ENCODE data around the gene SH3PXD2A. TPM values are rescaled to one million over a fixed set of nuclear protein-coding genes. Genes with fewer than 3 reads are reported as not detected.

The SH3PXD2A gene
- total RNA-seq, 1 experiment from 2014 or later = 4.5 TPM

- no peak overlapping the region for H2BK20ac ChIP-seq (ENCODE audit: low read depth, low read length, poor library complexity, severe bottlenecking)
- H4K5ac ChIP-seq (ENCODE audit: insufficient read length, low read depth, low read length) = no peak overlapping the region
- WGBS (ENCODE audit: extremely low coverage, insufficient read length, low lambda C conversion rate) = no CpG with 5 or more reads among the region's 3 CpGs
- no peak overlapping the region for H3K14ac ChIP-seq (ENCODE audit: insufficient read depth, low read length)
- H2BK5ac ChIP-seq (ENCODE audit: insufficient read length, low read length) = no peak overlapping the region
- no peaks in the 10 kb centered on the region for H3K4me1 ChIP-seq (ENCODE audit: insufficient read depth, low read length)
- no peaks in the 10 kb centered on the region for H3K23me2 ChIP-seq (ENCODE audit: insufficient read length, low read depth, low read length, poor library complexity, severe bottlenecking)
- H3T11ph ChIP-seq (ENCODE audit: low read length) = no peak overlapping the region
- H3K9me3 Mint-ChIP-seq = no peaks in the 10 kb centered on the region
- H3K4me3 Mint-ChIP-seq = no peak overlapping the region
- no peak overlapping the region for H4K91ac ChIP-seq (ENCODE audit: insufficient read length, low read depth, low read length)
- H3K79me2 ChIP-seq (ENCODE audit: insufficient read depth, low read length) = no peaks in the 10 kb centered on the region
- no peak overlapping the region for H3K27ac Mint-ChIP-seq
- no peaks in the 10 kb centered on the region for H3K79me1 ChIP-seq (ENCODE audit: insufficient read depth, low read depth, low read length, poor library complexity, severe bottlenecking)
- no peak overlapping the region for H2AK5ac ChIP-seq (ENCODE audit: insufficient read length, low read length)
- no peak overlapping the region for H2BK120ac ChIP-seq (ENCODE audit: low read depth, low read length, poor library complexity, severe bottlenecking)
- H3K9ac ChIP-seq (ENCODE audit: extremely low read depth, insufficient read length, low read length) = no peak overlapping the region
- no peaks in the 10 kb centered on the region for H4K20me1 ChIP-seq (ENCODE audit: control insufficient read depth, insufficient read depth, insufficient read length)
- no peak overlapping the region for H2BK15ac ChIP-seq (ENCODE audit: low read depth, low read length)
- H2AFZ ChIP-seq (ENCODE audit: low read length) = no peak overlapping the region
- no peak overlapping the region for H3K56ac ChIP-seq (ENCODE audit: insufficient read length, low read depth, low read length)
- no peak overlapping the region for H4K8ac ChIP-seq (replicated peaks; ENCODE audit: insufficient read length, low read depth, low read length)
- DNase-seq = no peak
- H3K9me3 ChIP-seq (ENCODE audit: control insufficient read depth, low read depth, low read length) = no peaks in the 10 kb centered on the region
- no peaks in the 10 kb centered on the region for H3K27me3 Mint-ChIP-seq (ENCODE audit: low read depth)
- H3K23ac ChIP-seq (ENCODE audit: insufficient read length, low read depth, low read length) = no peak overlapping the region
- H3K27me3 ChIP-seq (ENCODE audit: insufficient read depth, low read length) = no peaks in the 10 kb centered on the region
- H3K4me2 ChIP-seq (ENCODE audit: insufficient read depth, insufficient read length, low read length) = no peak overlapping the region
- no peak overlapping the region for H3K4ac ChIP-seq (ENCODE audit: low read depth, low read length)
- no peaks in the 10 kb centered on the region for H3K36me3 Mint-ChIP-seq (ENCODE audit: insufficient read depth in 1 of 3, low read depth in 3 of 3)
- H2BK12ac ChIP-seq (ENCODE audit: insufficient read length, low read depth, low read length) = no peak overlapping the region
- H3K27ac ChIP-seq (ENCODE audit: insufficient read length, low read depth, low read length) = no peak overlapping the region
- no peak for TF ChIP-seq CTCF (conservative IDR thresholded peaks at IDR 0.05)
- no peak overlapping the region for H3K18ac ChIP-seq (ENCODE audit: insufficient read length, low read depth, low read length)
- H3K4me1 Mint-ChIP-seq = peaks cover 17 to 30% of the 10 kb centered on the region in 2 experiments
Observed at GRCh38 chr10:103818105-103818504, 37.3 kb downstream of the SH3PXD2A start.

Data from H9 (cell line).